Glomerular visceral epithelial cell (primary cell): ENCODE measurements around the gene FOXR1.
A peak's percentile ranks its signal among the peaks of the same experiment; 100 is the strongest.

Source experiments
- DNase-seq: peaks from one replicate; pipeline ENCODE4 v3.0.0-alpha.2; 2016; ENCODE audit errors: extremely low spot score

FOXR1 gene, protein sequence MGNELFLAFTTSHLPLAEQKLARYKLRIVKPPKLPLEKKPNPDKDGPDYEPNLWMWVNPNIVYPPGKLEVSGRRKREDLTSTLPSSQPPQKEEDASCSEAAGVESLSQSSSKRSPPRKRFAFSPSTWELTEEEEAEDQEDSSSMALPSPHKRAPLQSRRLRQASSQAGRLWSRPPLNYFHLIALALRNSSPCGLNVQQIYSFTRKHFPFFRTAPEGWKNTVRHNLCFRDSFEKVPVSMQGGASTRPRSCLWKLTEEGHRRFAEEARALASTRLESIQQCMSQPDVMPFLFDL

DNA sequence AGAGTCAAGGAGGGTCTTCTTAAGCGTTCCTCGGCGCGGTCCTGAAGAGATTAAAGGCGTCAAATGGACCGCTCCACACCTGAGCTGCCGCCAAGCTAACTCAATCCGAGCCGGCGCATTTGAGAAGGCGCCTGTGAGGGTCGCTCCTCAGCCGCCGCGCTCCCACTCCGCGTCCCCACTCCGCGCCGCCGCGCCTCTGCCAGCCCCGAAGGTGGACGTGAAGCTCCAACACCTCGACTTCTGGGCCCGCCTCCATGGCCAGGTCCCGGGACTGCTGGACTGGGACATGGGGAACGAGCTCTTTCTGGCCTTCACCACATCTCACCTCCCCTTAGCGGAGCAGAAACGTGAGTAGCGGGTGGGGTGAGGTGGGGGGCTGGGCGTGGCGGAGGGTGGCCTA lies at the start of gene FOXR1:
FOXR1 (plus strand) TSS at position 116 of the 400 bp plus-strand sequence; CDS start at position 287, 171 bp downstream.
- no peak for DNase-seq

DNA sequence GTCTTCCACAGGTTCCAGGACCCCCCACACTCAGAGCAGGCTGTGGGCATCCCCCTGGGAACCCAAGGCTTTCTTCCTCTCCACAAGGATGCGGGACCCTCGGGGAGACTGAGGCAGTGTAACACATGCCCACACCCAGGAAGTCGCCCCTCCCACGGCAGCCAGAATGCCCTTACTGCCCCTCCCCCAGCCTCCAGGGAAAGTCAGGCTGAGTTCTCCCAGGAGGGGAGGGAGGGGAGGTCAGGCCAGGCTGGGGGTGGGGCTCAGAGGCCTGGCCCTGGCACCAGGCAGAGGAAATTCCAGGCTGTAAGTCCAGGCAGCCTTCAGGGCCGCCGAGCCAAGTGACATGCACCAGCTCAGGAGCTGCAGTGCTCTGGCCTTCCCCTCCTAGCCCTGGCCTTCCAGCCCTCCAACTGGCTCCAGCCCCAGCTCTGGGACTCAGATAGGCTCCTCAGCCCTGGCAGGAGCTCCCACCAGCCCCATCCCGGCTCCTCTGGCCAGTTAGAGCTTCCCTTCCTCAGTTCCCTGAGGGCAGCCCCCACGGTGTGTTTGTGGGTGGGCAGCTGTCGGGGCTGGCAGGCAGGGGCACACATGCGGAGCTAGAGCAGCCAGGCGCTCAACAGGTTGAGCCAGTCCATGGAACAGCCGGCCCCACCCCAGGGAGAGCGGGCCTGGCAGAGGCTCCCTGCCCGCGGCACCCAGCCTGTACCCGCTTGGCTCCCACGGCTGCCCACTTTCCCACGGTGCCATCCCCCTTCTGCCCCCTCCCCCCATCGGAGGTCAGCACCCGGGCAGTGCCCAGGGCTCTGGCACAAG lies 49.4 kb upstream of the FOXR1 start:
- peak; percentile 76 for DNase-seq

DNA sequence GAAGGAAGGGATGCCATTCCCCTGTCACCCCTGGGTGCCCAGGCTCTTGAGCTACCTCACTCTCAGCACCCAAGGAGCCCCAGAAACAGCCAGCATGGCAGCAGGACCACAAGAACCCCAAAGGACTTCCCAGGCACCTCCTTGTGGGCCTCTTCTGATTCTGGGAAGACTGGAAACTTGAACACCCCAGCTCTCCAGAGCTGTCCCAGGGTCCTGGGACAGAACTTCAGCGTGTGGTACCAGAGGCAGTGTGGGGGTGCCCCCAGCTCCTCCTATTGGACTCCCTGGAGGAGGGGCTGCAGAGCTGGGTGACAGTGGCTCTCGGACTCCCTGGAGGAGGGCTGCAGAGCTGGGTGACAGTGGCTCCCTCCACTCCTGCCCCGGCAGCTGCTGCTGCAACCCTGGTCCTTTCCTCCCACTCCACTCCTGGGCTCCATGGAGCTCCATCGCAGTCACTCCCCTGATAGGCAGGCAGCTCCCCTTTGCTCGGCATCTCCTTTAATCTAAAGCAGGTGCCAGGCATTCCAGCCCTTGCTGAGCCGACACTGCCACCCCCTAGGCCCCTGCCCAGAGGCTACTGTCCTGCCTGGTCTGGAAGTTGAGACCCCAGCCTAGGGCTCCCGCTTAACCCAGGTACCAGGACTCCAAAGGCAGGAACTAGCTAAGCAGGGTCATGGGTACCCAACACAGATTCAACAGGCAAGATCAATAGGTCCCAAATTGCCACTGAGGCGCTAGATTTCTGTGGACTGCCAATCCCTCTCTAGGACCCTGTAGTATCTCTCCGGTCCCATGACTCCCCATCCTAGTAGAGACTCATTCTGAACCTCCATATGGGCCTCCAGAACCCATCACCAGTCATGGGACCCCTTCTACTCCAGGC lies 48.6 kb upstream of the FOXR1 start:
- DNase-seq = no peak

DNA sequence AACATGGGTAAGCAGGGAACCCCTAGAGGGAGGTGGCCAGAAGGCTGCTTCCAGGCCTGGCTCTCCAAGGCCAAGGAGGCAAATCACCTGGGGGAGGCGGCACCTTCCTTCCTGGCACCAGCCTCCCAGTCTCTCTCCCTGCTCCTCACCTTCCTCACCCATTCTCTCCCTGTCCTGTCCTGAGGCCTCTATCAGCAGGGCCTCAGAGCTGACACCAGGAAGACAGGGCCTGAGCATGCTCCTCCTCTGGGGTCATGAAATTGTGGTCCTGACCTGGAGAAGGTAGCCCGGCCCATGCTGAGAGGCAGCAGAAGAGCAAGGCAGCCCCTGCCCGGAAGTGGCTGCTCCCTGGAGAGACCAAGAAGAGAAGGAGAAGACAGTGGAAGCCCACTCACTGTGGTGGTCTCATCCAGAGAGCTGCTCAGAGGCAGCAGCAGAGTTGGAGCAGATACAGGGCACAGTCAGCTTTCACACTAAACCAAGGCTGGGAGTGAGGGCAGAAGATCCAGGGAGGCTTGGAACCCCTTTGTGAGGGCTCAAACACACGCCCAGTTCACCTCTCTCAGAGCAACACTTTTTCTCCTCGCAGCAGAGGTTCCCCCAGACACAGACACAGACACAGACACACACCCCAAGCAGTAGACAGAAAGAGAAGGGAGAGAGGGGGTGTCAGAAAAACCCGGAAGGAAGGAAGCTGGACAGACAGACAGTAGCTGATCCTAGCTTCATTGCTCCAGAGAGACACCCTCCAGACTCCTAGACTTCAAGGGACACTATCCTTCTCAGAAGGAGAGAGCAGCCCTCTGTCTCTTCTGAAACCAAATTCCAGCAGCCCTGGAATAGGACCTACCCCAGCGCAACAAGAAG lies 47.6 kb upstream of the FOXR1 start:
- no peak for DNase-seq

DNA sequence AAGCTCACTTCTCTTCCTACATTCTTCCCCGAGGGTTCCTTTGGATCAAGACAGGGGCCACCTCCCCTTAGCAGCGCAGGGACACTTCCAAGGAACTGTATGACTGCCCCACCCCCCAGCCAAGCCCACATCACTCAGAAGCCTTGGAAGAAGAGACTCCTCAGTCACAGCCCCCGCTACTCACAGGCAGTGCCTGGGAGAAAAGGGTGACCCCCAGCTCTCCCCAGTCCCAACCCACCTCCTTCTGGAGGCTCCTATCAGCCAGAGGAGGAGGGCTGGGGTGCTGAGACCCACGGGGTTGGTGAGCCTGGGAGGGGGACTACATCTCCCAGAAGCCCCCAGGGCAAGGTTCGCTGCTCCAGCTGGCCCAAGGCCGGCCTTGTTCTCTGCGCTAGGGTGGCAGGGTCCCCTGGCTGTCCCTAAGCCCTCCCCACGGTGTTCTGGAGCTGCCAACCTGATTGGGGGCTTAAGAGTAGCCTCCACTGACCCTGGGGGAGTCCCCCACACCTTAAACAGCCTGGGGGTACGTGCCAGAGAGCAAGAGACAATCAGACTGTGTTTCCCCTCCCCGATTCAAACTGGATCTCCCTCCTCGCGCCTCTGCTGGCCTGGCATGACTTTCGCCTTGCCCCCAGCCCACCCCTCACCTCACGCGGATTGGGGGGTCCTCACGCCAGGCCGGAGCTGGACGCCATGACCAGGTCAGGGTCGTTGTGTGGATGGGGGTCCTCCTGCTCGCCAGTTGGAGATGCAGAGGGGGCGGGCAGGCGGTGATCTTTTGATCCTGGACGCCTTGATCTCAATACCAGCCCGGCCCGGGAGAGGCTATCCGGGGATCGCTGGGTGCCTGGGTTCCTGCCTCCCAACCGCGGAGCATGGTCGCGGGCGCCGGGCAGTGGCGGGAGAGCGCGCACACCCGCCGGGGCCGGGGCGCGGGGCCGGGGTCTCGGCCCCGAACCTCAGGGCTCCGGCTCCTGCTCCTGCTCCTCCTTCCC lies 46.7 kb upstream of the FOXR1 start:
- peak; percentile 17 for DNase-seq

DNA sequence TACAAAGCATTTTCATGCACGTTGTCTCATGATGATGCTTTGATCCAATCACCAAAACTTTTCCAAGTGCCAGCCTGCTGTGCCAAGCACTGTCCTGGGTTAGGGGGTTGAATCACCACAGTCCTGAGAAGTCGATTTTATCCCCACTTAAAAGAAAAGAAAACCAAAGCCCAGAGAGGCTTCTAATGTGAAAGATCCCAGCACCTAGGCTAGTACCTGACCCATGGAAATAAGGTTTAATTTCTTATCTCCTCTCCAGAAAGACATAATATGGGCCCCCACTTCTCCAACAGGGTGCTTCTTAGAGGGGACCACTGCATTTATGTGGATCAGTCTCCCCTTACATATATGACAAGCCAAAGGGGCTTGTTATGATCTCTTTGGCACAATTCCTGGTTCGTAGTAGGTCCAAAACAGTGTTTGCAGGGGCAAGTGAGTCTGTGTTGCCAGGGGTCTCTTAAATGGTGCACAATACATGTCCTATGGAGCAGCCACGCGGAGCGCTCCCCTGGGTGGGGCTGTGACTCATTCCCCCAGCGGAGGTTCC lies 43.9 kb upstream of the FOXR1 start:
- no peak for DNase-seq

DNA sequence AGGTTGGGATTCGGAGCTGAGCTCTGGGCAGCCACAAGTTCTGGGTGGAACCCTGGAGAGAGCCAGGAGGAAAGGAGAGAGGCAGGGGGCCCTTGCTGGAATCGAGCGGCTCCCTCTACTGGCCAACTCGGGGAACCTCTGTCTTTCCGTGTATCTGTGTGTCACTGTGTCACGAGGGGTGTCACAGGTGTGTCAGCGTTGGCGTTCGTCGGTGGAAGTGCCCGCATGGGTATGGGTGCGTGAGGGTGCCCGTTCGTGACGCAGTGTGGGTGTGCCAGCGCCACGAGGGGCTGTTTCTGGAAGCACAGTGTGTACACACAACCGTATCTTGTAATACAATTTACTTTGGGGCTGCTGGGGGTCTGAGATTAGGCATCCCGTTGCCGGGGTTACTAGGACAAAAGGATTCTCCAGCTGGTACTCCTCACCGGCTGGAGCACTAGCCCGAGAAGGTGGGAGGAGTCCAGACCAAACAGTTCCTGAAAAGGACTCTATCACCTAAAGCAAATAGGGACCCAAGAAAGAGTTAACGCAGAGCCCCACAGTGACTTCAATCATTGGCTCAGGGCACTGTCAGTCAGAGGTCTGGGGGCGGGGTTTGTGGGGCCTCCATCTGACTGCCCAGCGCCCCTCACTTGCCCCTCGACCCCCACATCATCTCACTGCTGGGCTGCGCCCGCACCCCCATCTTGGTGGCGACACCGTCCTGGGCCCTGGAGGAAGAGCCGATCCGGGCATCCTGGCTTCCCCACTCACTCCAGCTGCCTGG lies 43.3 kb upstream of the FOXR1 start:
- DNase-seq = peak; percentile 94

DNA sequence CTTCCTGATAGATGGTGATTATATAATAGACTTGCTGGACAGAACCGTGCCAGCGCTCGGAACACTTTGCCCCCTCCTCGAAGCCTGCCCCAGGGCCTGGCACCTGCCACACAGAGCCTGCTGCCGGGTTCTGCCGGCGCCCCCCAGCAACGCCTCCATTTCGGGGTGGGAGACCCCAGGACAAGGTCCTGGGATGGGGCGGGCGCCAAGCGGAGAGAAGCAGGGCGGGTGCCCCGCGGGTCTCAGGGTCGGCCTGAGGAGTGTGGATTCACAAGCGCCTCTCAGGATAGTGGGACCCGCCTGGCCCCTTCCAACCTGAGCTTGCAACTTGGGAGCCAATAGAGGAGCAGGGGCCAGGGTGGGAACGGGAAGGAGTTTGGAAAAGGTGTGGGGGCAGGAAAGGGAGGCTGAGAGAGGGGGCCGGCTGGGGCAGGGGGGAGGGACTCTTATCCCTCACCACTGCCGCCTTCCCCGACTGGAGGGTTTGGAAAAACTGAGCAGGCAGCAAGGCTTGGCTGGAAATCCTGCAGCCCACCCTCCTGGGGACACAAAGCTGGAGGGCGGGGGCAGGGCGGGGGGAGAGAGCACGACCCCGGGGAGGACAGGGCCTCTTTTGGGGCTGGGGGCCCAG lies 42.6 kb upstream of the FOXR1 start:
- DNase-seq = peak; percentile 54

DNA sequence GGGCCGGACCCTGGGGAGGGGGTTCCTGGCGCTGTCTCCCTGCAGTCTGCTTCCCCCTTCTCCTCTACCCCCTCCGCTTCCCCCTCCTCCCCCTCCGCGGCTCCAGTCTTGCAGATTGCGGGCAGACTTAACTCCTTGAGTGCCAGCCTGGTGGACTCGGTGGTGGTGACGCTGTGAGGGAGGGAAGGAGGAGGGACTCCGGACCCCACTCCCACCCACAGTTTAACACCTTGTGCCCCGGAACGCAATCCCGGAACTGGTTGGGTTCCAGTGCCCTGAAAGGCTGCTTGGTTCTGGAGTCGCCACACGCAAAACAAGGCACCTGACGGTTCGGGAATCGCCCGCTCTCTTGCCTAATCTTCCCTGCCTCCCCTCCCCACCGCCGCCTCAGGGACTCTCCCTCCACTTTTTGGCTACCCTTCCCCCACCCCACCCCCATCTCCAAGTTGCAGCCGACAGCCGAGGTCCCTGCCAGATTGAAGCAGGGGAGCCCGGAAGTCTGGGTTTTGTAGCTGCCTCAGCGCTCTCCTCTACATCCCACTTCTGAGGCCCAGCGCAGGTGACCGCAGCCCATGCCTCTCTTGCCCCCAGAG lies 42.0 kb upstream of the FOXR1 start:
- DNase-seq = peak; percentile 84

DNA sequence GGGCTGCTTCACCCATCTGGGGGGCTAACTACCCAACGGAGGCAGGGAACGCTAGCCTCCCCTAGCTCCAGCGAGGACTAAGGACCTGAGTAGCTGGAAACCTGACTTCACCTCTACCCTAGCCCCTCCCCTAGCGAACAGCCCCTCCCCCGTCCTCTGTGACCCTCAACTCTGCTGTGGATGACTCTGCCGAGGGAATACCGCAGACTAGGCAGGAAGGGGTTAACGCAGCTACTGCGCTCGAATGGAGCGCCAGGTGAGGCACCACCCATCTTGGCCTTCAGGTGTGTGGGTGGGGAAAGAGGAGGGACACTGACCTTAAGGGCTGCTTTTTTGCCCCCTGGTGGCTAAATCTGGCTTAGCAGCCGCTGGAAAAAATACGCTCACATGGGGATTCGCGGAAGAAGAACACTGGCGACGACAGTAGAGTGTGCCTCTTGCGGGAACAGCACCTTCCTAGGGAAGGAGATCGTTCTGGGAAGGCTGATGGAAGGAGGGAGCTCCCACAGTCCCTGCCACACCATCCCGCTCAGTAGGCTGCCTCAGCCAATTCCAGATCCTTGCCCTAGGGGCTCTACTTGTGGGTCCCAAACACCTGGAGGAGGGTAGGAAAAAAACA lies 41.4 kb upstream of the FOXR1 start:
- DNase-seq = peak; percentile 82

DNA sequence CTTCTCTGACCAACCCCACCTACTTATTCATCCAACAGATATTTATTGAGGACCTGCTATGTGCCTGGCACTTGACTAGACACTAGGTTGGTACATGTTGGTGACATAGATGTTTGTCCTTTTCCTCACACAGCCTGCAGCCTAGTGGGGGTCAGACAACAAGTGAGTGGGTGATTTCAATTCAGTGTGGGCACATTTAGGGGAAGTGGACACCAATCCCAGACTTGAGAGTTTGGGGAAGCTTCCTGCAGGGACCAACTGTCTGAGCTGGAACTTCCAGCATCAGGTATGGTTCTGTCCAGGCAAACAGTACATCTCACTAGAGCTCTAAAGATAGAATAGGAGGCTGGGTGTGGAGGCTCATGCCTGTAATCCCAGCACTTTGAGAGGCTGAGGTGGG lies 40.0 kb upstream of the FOXR1 start:
- DNase-seq = no peak

DNA sequence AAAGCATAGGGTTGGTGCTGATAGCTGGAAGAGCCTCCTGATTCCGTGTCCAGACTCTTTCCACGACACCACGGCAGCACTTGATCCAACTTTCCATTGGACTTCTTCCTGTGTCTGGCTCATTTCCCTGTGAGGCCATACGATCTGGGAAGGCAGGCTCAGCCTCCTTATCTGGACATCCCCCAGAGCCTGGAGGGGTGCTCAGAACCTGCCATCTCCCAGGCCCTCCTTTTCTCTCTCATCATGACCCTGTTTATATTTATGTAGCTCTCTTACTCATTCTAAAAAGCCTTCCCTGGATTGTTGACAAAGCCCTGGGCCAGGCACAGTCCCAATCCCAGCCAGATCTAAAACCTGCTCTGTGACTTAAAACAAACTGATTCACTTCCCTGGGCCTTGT lies 38.1 kb upstream of the FOXR1 start:
- no peak for DNase-seq

DNA sequence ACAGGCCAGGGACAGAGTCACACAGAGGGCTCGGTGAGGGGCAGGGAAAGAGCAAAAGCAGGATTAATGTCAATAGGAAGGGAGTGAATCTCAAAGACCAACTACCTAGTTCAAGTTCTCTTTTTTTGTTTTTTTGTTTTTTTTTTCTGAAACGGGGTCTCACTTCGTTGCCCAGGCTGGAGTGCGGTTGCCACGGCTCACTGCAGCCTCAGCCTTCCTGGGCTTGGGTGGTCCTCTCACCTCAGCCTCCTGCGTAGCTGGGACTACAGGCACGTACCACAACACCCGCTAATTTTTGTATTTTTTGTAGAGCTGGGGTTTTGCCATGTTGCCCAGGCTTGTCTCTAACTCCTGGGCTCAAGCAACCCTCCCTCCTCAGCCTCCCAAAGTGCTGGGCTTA lies 36.2 kb upstream of the FOXR1 start:
- no peak for DNase-seq

DNA sequence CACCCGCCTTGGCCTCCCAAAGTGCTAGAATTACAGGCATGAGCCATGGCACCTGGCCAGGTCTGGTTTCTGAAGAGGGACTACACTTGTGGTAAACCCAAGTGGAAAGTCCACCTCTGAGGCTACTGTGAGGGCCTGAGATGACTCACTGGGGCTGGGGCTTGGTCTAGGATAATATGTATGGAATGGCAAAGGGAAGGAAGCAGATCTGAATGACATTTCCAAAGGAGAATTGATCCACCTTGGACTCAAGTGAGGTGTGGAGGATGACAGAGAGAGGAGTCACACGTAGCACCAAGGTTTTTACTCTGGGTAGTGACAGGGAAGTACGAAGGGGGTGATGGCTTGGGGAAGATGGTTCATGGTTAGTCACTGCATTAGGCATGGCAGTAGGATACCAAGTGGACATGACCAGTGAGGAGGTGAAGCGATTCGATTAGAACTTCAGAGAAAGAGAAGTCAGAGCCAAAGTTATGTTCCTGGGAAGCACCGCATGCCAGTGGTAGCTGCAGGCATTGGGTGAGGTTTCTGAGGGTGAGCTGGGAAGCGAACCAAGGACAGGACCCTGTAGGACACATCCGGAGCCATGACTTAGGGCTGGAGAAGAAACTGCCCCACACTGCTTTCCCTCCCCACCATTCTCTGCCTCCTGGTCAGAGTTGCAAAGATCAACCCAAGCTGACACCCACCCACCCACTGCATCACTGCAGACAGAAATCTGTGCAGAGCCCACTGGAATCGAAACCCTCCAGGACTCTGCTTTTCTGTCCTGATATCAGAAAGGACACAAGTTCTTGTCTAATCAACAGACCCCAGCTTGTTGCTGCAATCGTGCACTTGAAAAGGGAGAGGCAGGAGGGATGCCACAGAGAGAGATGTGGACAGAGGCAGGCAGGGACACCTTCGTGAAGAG lies 32.8 kb upstream of the FOXR1 start:
- peak; percentile 97 for DNase-seq

DNA sequence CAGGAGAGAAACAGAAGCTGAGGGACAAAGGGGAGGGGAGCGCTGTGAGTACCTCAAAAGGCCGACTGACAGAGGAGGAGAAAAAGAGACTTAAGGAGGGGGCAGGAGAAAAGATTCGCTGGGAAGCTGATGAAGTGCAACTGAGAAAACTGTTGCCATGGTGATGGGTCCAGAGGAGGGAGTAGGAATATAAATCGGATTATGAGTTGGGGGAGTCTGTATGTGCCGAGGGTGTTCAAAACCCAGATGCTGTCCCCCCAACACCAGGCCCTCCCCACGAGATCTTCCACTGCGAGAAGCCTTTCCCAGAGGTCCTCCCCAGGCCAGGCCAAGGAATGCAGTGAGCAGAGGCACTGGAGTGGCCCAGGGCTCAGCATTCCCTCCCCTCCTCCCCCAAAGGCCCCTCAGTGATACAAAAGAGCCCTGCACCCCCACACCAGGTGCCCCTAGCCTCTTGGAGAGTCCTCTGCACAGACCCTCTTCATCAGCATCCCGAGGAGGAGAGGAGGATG lies 32.1 kb upstream of the FOXR1 start:
- DNase-seq = no peak

DNA sequence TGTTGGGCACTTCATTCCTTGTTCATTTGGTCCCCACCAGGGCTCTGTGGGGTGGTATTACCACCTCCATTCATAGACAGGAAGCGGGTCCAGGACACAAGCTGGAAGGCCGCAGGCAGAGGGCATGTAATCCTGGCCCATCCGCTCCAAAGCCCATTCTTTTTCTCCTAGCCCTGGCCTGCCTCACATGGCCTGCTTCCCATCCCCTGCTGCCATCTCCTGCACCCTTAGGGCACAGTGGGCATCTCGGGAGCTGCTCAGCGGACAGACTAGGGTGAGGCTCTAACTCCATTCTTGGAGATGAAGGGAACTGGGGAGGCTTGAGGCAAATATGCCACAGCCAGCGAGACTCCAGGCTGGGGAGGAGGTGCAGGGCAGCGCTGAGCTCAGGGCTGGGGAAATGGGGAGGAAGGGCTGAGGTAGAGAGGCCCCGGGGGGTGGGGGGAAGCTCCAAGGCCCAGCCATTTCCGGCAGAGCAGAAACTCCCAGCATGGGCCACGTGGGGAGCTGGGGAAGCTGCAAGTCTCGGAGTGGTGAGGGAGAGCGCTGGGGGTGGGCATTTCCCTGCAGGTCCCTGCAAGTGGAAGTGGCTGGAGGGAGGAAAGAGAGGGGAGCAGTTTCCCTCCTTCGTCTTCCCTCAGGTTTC lies 31.5 kb upstream of the FOXR1 start:
- DNase-seq = peak; percentile 52
